DMS153 (cell line): ENCODE data around the gene TMEM144.

ENCODE experiments used
- DNase-seq: peaks from one replicate; lab custom pipeline; 2025; lab: John Stamatoyannopoulos, UW

TMEM144 gene

DNA sequence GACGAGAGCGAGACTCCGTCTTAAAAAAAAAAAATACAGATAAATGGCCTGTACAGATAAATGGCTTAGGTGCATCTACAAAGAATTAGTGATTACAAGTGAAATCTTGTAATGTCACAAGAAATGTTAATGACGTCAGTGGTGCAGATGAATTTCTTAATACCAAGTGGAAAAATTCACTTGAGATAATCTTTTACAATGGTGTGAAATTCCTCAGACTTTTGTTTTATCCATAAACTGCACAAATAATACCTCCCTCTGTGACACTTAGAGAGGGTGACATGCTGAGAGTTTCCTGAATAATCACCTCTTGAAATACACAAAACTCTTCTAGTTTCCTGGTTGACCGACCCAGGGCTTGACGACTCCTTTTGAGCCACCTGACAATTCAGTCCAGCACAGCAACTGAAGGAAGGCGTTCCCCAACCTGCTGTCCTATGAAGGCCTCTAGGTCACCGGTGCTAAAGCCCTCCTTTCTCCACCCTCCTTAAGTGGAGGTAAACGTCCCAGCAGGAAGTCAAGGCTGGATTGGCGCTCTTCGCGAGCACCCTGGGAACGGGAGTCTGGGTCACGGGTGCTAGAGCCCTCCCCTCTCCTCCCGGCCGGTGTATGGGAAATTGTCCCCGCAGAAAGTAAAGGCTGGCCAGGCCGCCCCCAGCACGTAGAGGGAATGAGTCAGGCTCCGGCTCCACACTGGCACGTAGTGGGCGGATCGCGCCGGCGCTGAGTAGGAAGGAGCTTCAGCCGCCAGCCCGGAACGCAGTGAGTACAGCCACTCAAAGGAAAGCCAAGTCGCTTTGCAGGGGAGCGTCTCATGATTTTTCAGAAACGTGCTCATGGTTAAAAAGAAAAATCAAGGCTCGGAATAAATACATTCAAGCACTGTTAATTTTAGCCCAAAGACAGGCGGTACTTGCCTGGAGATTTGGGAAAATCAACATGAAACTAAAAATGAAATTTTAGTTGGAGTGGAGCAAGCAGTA lies at the start of gene TMEM144:
Gene TMEM144 (plus strand): TSS at position 662 of the 983 bp plus-strand sequence. CDS start 2,182 bp downstream, outside the sequence.
- peak; percentile 59 for DNase-seq

DNA sequence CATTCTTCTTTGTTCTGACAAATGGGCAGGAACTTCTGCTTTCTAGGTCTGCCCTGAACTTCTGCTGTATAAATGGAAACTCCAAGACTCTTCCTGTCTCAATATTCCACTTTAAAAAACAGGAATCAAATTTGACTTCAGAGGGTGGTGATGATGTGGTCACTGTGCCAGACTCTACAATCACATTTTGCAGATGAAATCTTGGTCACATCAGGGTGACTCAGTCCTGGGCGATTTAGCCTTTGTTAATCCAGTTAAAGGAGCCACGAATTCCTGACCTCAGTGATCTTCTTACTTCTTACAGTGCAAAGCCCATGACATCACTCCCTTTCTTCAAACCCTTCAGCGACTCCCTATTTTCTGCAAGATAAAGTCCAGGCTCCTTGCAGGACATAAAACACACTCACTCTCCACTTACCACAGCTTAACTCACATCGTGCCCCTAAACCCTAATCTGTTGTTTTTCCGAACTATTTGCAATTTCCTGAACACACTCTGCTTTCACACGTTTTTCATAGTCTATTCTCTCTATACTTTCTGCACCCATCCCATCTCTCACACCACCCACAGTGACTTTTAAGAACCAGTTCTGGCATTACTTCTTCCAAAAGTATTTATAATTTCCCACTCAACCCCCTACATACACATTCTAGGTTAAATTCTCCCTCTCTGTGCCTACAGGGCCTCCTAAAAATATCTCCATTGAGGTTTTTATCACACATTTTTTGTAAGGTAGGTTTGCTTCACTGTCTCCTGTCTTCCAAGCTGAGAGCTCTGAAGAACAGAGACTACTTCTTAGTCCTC lies 48.5 kb upstream of the TMEM144 start:
- DNase-seq, result no peak

DNA sequence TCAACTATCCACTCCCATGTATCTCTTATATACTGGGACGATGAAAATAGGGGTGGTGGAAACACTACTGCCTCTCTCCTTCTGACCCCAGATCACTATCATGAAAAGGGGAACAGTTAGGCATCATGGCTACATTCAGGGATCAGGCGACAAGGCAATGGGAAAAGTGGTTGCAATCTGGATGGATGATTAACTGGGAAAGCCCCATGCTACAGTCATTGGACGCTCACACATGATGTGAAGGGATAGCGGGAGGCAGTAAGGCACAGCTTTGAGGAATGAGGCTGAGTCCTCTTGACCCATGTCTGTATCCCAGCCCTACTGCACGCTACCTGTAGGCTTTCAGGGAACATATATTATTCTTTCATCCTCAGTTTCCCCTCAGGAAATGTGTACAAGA lies 47.7 kb upstream of the TMEM144 start:
- no peak for DNase-seq

DNA sequence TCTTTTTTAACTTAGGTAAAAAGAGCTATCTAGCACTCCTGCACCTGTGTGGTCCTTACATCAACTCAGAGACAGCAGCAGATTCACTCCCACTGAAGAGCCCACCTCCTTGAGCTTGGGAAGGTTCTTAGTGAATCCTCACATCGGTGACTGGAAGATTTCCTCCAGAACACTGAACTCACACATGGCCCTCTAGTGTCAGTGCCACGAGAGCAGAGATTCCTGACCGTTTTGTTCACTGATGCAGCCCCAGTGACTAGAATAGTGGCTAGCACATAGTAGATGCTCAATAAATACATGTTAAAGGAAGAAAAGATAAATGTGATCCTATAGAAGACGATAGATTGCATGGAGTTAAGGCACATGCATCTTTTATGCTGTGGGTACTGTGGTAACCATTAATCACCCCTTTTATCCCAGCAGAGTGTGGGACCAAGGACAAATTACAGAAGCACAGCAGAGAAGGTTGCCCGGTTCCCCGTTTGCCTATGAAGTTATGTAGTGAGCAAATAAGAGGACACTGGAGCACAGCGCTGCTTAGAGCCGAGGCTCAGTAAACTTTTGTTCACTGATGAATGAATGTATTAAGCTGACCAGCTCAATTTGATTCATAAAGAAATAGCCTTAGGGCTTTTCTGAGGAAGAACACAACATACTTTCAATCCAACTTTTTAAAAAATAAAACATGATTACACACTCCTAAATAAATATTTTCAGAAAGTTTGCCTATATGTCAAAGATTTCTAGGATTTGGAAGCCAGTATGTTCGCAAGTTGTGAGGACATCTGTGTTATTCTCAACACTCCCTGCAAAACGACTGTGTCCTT lies 46.1 kb upstream of the TMEM144 start:
- no peak for DNase-seq

DNA sequence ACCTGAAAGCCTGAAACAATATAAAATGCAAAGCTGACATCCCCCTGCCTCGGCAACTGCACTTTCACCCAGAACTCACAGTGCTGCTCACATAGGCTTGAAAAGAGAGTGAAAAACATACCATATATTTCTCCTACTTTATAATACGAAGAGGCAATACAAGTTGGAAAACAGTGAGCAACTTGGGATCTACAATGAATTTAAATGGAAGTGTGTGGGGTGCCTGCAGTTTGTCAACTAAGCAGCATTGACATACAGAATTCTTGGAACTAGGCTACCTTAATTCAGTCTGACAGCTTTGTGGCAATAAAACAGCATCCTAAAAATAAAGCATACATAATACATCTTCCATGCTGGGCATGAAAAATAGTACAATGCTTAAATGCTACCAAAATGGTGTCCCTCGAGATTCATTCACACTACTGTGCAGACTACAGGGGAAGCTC lies 45.5 kb upstream of the TMEM144 start:
- no peak for DNase-seq

DNA sequence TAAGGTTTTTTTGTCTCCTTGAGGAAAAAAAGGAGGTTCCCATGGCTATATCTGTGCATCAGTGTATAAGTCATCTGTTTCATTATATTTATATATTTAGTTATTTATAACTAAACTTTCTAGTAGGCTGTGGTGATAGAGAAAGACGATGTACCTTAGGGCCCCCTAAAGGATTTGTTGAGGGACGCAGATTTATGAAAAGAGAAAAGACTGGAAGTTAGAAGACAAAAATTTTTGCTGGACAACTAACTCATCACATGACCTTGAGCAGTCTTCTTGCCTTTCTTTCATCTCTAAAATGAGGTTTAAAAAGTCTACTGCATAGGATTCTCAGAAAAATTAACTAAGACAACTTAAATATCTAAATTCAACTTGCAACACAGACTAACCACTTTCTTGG lies 43.6 kb upstream of the TMEM144 start:
- no peak for DNase-seq

DNA sequence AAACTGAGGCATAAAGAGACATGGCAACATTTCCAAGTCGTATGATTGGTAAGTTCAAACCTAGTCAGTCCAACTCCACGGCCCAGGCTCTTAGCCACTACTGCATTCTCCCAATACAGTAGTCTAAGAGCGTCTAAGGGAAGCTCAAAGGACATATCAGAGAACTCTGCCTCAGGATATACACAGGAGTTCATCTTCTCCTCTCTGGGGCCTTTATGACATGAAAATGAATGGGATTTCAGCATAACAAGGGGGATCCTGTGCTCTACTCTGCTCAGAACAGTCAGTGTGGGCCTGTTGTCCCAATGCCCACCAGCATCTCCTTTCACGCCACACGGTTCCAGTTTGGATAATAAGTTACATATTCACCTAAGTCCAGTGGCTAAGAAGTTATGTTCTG lies 41.7 kb upstream of the TMEM144 start:
- no peak for DNase-seq

DNA sequence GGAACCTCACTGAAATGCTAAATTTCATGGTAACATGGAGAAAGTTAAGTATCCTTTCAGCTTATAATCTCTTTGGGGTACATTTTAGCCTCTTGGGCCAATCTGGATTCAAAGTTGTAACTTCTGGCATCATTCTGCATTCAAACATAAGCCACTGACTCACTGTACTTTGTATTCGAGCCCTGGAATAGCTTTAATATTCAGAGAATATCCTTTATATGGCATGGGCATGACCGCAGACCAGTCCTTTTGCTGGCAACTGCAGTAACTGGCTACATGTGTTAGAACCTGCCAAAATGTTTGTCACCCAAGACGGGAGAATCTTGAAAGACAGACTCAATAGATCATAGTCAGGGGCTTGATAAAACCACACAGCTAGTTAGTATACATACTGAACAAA lies 40.8 kb upstream of the TMEM144 start:
- DNase-seq, result no peak

DNA sequence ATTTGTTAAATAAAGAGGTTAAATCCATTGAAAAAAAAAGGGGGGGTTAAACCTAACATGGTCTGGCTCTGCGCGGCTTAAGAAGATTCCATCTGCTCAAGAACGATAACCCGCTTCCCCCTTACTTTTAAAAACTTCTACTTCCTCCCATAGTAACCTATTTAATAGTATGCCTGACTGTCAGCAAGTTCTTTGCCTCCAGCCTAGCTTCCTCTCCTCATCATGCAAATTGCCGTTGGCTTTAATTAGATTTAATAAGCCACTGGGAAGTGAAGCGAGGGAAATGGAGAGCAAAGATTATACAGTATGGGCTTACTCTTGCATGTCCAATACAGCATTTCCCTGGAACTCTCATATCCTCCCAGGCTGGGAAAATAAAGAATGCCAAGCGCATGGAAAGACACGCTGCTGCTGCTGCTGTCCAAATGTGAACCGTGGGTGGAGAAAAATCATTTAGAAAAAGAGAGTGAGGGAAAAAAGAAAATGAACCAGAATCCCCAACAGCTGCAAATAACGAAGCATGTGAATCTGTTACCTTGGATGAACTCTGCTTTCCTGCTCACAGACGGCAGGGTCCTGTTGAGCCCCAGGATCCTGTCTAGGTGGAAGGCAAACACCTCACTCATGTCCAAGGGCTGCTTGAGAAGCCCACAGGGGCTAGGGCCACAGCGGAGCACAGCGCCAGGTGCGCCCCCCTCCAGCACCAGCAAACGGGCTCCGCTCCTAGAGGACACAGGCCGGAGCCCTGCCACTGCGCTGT lies 40.2 kb upstream of the TMEM144 start:
- DNase-seq, result no peak

DNA sequence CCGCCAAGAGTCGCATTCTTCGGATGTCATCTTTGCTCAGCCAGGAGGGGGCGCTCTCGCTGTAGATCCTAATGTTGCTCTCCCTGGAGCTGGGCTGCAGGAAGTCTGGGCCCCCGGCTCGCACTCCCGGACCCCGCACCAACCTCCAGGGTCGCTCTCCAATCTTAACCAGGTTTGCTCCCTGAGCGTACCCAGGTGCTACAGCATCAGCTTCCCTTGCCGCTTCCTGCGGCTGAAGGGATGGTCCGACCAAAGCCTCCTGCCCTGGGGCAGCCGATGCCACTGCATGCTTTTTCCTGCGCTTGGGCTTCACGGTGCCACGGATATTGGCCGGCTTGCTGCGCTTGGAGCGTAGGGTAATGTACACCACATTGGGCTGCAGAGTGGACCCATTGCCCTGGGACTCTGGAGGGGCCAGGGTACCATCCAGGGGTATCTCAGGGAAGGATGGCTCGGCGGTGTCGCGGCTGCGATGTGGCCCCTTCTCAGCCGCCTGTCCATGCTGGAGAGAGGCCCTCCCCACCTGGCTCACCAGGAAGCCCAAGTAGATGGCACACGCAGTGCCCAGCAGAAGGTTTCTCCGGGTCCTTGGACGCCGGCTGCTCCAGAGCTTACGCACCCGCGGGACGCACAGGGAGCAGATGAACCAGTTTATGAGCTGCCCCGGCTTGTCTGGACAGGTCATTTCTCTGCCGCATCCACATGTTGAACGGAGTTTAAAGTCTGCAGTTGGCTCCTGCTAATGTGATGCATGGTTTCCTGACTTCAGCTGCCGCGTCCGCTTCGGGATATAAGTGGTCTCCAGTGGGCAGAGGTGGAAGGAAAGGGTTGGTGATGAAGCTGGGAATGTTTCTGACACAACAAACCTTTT lies 39.4 kb upstream of the TMEM144 start:
- DNase-seq, result no peak

DNA sequence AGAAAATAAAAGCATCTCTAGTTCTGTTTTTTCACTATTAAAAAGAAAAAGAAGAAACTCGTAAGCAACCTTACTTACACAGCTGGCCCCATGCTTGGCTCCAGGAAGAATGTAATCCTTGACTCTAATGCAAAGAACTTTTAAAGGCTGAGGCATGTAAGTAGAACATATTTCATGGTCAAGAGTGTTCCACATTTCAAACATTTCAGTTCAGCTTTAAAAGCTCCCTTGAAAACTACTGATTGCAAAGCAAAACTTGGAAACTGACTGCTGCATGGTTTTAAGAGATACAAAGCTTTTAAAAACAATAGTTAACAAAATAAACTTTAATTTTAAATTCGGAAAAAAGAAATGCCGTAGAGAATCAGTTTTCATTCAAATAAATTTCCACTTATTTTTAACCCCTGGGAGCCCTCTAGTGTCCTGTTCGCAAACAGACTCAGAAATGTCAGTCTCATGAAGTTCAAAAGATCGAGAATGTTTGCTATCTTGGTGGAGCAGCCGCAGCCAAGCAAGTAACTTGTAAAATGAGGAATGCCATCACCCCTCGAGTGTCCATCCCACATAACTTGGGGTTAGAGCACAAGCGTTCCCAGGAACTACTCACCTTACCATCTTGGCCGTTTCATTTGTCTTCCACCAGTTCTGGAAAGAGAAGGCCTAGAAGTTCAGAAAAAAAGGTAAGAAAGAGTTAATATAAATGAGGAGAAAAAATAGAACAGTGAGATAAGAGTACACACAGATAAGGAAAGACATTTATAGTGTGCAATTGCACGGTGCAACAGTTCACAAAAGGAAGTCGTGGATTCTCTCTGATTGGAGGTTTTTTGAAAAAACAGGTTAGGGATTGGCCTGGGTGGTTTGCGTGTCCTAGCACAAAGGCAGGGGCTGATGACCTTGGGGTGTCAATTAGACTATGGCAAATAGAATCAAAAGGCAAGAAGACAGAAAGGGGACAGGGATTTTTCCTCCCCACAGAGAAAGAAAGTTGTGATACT lies 37.7 kb upstream of the TMEM144 start, which contains the start of gene GASK1B:
Gene GASK1B (minus strand): TSS at position 765 of the 998 bp plus-strand sequence. CDS start 1,650 bp downstream, outside the sequence.
- DNase-seq, result peak; percentile 16

DNA sequence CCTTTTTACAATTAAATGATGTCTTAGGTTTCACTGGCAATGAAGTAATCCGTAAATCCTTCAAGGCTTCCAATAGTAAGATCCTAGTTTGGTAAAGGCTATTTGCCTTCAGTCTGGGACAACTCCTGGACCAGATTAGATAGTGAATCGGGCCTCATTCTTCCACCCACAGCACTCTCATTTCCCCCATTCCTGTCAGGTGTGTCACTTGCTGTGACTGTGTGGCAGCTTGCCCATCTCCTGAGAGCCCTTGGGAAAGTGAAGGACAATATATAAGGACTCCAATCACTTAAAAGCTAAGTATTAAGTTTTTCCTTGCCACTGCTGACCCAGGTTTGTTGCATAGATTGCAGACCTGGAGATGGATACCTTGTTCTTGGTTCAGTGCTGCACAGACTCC lies 34.2 kb upstream of the TMEM144 start:
- DNase-seq, result no peak

DNA sequence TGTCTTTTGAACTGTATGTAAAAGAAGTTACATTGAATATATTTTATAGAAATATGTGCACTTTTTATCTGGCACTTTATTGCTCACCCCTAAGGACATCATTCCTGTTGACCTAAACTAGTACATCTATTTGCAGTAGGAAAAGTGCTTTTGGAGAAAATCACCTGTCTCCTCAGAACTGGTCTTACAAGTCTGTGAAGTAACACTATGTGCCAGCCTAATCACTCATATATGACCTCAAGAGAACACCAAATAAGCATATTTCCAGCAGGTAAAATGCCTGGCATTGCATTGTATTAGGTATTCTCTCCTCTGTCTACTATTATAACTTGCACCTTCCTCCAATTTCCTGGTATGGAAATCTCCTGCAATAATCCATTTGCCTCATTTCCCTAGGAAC lies 33.5 kb upstream of the TMEM144 start:
- DNase-seq, result no peak

DNA sequence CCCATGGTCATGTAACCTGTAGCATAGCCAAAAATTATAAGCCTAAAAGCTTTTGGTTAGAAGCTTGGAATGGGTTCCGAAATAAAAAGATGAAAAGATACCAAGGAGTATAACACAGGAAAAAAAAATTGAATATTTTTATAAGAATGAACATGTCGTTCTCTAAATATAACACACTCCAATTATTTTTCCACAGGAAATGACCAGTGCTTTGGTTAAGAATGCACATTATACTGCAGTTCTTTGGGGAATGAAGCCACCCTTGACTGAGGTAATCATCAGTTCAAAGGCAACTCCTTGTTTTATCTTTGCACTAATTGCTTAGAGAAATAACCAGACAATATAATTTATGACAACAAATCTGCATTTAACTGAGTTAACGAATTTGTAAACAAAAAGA lies 30.8 kb upstream of the TMEM144 start:
- no peak for DNase-seq

DNA sequence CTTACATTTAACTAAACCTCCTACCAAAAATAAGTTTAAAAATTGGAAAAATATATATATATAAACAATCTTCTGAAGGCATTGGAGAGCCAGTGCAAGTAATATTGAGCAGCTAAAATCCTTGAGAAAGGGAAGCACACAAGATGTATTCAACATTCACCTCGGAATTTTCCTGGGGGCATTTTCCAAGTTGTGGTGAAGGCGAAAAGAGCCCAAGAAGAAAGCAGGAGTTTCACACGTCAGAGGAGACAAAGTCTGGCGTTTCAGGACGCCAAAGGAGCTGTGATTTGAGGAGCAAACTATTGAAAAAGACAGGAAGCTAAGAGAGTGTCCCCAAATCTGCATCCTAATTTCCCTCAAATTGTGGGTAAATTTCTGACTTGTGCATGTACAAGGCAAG lies 28.4 kb upstream of the TMEM144 start:
- no peak for DNase-seq

DNA sequence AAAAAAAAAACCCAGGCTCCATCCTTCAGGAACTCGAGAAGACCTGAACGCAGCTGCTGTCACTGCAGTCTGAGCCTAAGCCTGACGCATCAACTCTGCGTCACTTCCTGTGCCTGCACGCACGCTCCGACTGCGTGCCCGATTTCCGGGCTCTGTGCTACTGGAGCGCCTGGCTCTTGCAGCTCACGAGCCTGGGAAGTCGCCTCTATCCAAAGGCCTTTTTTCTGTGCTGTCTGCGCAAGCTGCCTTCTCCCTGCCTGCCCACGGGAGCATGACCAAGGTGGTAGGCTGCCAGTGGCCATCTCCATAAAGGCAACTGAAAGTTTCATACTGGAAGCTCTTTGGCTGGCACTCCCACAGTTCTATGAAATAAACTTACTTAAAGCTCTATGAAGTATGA lies 27.6 kb upstream of the TMEM144 start:
- DNase-seq, result no peak

DNA sequence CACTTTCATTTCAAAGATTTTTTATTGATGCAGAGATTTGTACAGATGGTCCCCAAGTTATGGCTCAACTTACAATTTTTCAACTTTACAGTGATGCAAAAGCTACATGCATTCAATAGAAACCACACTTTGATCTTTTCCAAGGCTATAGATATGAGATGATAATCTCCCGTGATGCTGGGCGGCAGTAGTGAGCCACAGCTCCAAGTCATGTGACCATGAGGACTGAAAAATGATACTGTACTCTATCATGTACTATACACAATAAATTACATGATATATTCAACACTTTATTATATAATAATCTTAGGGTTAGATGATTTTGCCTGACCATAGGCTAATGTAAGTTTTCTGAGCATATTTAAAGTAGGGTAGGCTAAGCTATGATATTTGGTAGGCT lies 23.5 kb upstream of the TMEM144 start:
- DNase-seq, result no peak

DNA sequence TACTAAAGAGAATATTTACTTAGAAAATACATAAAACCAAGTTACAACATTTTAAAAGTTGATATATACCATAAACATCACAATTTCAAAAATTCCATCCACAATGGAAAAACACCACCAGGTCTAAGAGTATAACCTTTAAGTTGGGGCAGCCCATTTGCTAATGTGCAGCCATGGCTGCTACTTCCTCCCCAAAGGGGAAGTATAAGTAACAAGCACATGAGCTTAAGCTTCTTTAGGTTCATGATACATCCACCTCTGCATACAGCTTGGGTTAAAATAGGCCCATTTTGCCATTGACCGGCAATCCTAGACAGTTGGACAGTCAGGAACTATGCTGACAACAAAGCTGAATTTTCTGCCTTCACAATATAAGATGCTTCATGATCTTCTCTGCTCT lies 20.9 kb upstream of the TMEM144 start:
- no peak for DNase-seq

DNA sequence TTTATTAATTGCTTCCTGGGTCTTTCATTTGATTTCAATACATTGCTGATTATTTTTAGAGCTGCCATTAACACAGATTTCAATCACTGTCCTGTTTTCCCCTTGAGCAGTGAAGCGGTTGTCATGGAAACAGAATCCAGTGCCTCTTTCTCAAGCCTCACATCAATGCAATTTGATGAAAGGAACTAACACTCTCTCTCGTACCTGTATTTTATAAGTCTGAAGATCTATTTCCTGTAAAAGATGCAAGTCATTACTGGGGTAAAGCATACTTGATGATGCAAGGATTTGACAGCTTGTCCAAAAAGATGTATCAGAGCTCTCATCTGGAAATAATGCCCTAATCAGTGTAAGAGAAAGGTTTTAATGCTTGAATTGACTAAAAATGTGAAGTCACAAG lies 19.6 kb upstream of the TMEM144 start:
- DNase-seq, result no peak
